ENCODE data around the gene NBAS. TPM values are rescaled to one million over a fixed set of nuclear protein-coding genes. Genes with fewer than 3 reads are reported as not detected.

NBAS gene
- total and polyA plus RNA-seq, 2 of the 13 experiments (the other 11 are each of a cell fraction or from before 2014, with no cell fraction given) = 33.6 to 58.7 TPM

GRCh38 chr2:15389895-15390294 lies 171.2 kb downstream of the NBAS start (continued):
- TF ChIP-seq ZNF597 (CRISPR knock-in tag; IDR thresholded peaks at IDR 0.05) = no peak
- no peak for TF ChIP-seq TEAD3 (CRISPR knock-in tag; optimal IDR thresholded peaks at IDR 0.05; ENCODE audit: borderline replicate concordance)
- TF ChIP-seq ZNF296 (CRISPR knock-in tag; conservative IDR thresholded peaks at IDR 0.05) = no peak
- no peak for TF ChIP-seq NFIB (CRISPR knock-in tag; IDR thresholded peaks at IDR 0.05; ENCODE audit: borderline replicate concordance)

GRCh38 chr2:15389326-15389700 lies 171.8 kb downstream of the NBAS start:
- Histone ChIP-seq H3K27ac (ENCODE audit: extremely low read length, insufficient read depth, low read length) (no peak overlapping the region), H4K20me1 (ENCODE audit: insufficient read depth, low read length) (no peaks in the 10 kb centered on the region), H3K27me3 (ENCODE audit: control insufficient read depth in 1 of 2, insufficient read depth in 2 of 2, low read length in 2 of 2) (no peaks in the 10 kb centered on the region), H3K79me2 (ENCODE audit: insufficient read depth, low read length) (no peaks in the 10 kb centered on the region), H2AFZ (ENCODE audit: low read length) (no peak overlapping the region), H3K9ac (ENCODE audit: insufficient read depth, low read depth, low read length) (no peak overlapping the region), H3K4me1 (ENCODE audit: insufficient read depth, low read length) (no peaks in the 10 kb centered on the region), H3K36me3 (replicated peaks in 1 of 2; ENCODE audit: control insufficient read depth in 1 of 2, insufficient read depth in 2 of 2, low read length in 2 of 2) (peaks cover 0 to 6% of the 10 kb centered on the region in 2 experiments; a peak in 4 of 5 replicates), H3K4me3 (replicated peaks in 1 of 3; ENCODE audit: insufficient read depth in 1 of 3, low read depth in 2 of 3, low read length in 3 of 3) (no peak overlapping the region), H3K9me3 (ENCODE audit: low read length) (0 out of 2 replicates have a peak, but pooled peaks cover 4% of the 10 kb centered on the region), H3K4me2 (ENCODE audit: low read depth, low read length) (no peak overlapping the region)
- BruUV-seq (replicated peaks) = no TSS peak
- POLR2A ChIA-PET = no interaction called here
- CTCF ChIA-PET (ENCODE audit: low intra/inter-chr PET ratio, low total read pairs) = no interaction called here
- TF ChIP-seq ZNF670 (CRISPR knock-in tag; IDR thresholded peaks at IDR 0.05; ENCODE audit: borderline replicate concordance) (no peak), TEAD3 (CRISPR knock-in tag; optimal IDR thresholded peaks at IDR 0.05; ENCODE audit: borderline replicate concordance) (no peak), MXD1 (CRISPR knock-in tag; IDR thresholded peaks at IDR 0.05) (no peak), ZNF224 (CRISPR knock-in tag; IDR thresholded peaks at IDR 0.05) (no peak), HHEX (CRISPR knock-in tag; IDR thresholded peaks at IDR 0.05) (no peak), MAFG (CRISPR knock-in tag; IDR thresholded peaks at IDR 0.05) (no peak), BATF2 (CRISPR knock-in tag; IDR thresholded peaks at IDR 0.05) (no peak), CBX1 (IDR thresholded peaks at IDR 0.05; ENCODE audit: low read depth) (no peak), TP53 (CRISPR knock-in tag; conservative IDR thresholded peaks at IDR 0.05) (no peak), NKX3-1 (CRISPR knock-in tag; IDR thresholded peaks at IDR 0.05) (no peak), IRF1 (CRISPR knock-in tag; IDR thresholded peaks at IDR 0.05; ENCODE audit: low read depth) (no peak), TARDBP (CRISPR knock-in tag; IDR thresholded peaks at IDR 0.05) (no peak), REST (IDR thresholded peaks at IDR 0.05; ENCODE audit: borderline replicate concordance in 1 of 2, low read depth in 1 of 2, low read length in 2 of 2) (no peak), PPARG (CRISPR knock-in tag; conservative IDR thresholded peaks at IDR 0.05) (no peak), ZNF530 (CRISPR knock-in tag; IDR thresholded peaks at IDR 0.05; ENCODE audit: low read depth) (no peak)
- no peak for ATAC-seq
- DNase-seq (ENCODE audit: low spot score) = no peak
- no peak for FAIRE-seq
- 98% methylated on average over 1 of the region's 1 CpG for whole genome bisulfite sequencing (ENCODE audit: low lambda C conversion rate)
- intact Hi-C loops (cut with micrococcal nuclease; ENCODE audit: unreplicated experiment) = no loop called here
- in situ Hi-C loops (cut with HindIII; ENCODE audit: extremely low pct_ligation_motif_present, low pct_unique_long_range_greater_than_20kb) = no loop called here

Data from HepG2 (cell line).